ENCODE data around the gene IL27RA.
"Not testable (repeated sequence)": the region's sequence is repeated elsewhere in the genome, so short reads cannot be mapped to it uniquely, and the experiment has no call there.

Gene IL27RA

DNA sequence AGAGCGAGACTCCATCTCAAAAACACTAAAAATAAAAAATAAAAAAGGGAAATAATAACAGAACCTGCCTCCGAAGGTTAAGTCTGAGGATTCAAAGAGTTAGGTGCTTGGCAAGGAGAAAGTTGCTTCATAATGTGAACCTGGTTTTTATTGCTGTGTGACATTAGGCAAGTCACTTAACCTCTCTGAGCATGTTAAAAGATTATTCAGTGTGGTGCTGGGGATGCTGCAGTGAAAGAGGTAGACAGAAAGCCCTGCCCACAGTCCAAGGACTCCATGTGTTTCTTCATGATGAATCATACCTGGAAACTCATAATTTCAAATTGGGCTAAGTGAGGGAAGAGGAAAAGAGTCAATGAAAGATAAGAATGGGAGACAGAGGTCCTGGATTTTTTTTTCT, 2.4 kb downstream of the IL27RA start:
- no peak for DNase-seq

DNA sequence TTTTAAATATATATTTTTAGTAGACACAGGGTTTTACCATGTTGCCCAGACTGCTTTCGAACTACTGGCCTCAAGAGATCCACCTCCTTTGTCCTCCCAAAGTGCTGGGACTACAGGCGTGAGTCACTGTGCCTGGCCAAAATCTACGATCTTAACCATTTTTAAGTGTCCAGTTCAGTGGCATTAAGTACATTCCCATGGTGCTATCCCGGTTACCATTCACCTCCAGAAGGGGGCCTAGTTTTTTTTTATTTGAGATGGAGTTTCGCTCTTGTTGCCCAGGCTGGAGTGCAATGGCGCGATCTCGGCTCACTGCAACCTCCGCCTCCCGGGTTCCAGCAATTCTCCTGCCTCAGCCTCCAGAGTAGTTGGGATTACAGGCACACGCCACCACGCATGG, 3.6 kb downstream of the IL27RA start:
- not testable (repeated sequence) for DNase-seq

DNA sequence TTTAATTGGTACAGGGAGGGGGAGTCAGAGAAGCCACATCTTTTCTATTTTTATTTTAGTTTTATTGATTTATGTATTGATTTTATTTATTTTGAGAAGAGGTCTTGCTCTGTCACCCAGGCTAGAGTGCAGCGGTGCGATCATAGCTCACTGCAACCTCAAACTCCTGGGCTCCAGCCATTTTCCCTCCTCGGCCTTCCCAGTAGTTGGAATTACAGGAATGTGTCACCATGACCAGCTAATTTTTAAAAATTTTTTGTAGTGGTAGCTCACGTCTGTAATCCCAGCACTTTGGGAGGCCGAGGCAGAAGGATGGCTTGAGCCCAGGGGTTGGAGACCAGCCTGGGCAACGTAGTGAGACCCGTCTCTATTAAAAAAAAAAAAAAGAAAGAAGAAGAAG, 4.1 kb downstream of the IL27RA start:
- no peak for DNase-seq

DNA sequence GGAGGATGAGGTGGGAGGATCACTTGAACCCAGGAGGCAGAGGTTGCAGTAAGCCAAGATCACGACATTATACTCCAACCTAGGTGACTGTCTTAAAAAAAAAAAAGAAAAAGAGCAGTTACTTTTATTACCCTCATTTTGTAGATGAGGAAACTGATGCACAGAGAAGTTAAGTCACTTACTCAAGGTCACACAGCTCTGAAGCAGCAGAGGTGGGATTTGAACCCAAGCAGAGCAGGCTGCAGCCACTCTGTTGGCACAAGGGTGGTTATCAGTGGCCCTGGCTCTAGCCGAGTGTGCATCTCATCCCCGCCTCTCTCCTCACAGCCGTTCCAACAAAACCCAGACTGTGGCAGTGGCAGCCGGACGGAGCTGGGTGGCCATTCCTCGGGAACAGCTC, 7.6 kb downstream of the IL27RA start:
- no peak for DNase-seq

DNA sequence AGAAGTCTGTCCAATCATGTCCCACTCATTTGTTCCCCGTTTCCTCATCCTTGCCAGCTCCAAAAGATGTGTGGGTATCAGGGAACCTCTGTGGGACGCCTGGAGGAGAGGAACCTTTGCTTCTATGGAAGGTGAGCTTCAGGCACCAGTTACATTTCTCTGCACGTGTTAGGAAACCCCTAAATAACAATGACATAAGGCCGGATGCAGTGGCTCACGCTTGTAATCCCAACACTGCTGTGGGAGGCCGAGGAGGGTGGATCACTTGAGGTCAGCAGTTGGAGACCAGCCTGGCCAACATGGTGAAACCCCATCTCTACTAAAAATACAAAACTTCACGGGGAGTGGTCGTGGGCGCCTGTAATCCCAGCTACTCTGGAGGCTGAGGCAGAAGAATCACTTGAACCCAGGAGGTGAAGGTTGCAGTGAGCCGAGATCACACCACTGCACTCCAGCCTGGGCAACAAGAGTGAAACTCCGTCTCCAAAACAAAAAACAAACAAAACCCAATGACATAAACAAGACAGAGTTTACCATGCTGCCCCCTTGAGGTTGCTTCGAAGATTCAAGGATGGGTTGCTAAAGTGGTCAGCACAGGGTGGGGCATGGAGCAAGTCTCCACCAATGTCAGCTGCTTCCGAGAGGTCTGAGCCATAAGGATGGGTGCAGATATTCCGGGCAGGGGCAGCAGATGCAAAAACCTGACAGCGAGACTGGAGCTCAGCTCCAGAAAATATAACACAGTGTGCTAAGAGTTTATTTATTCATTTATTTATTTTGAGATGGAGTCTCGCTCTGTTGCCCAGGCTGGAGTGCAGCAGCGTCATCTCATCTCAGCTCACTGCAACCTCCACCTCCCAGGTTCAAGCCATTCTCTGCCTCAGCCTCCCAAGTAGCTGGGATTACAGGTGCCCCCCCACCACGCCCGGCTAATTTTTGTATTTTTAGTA, 11.4 kb downstream of the IL27RA start:
- DNase-seq = peak; percentile 52

DNA sequence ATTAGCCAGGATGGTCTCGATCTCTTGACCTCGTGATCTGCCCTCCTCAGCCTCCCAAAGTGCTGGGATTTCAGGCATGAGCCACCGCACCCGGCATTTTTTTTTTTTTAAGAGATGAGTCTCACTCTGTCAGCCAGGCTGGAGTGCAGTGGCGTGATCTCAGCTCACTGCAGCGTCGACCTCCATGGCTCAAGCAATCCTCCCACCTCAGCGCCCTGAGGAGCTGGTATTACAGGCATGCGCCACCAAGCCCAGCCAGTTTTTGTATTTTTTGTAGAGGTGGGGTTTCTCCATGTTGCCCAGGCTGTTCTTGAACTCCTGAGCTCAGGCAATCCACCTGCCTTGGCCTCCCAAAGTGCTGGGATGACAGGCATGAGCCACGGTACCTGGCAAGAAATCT, 16.3 kb downstream of the IL27RA start:
- not testable (repeated sequence) for DNase-seq

DNA sequence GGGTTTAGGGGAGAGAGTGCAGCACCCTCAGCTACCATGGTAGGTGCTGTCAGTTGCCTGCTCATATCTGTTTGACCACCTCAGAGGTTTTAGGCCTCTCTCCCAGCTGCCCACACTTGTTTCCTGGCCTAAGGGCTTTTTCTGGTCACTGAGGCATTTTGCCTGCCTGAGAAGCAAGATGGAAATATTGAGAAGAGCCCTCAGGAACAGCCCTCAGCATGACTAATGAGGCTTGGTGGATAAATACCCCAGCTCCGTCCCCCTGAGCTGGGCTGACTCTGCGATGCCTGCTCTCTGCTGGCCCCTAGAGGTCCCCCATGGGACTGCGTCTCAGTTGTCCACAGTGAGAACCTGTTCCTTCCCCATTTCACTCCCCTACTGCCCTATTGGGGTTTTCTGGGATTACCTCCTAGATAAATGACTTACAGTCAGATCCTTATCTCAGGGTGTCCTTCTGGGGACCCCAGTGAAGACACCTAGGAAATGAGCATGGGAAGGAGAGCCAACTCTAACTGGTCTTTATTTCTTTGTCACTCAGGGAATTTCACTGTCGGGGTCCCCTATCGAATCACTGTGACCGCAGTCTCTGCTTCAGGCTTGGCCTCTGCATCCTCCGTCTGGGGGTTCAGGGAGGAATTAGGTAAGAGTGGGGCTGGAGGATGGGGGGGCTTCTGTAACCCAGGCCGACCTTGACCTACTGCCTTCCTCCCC, 17.0 kb downstream of the IL27RA start:
- peak; percentile 82 for DNase-seq

DNA sequence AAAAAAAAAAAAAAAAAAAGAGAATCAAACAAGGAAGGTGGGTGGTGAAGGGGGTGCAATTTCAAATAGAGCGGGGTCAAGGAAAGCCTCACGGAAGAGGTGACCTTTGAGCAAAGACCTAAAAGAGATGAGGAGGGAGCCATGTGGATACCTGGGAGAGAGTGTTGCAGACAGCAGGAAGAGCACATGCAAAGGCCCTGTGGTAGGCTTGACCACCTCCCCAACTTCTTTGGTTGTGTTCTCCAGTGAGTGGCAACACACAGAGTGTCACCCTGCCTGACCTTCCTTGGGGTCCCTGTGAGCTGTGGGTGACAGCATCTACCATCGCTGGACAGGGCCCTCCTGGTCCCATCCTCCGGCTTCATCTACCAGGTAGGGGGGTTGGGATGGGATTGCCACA, 18.9 kb downstream of the IL27RA start:
- DNase-seq = no peak

DNA sequence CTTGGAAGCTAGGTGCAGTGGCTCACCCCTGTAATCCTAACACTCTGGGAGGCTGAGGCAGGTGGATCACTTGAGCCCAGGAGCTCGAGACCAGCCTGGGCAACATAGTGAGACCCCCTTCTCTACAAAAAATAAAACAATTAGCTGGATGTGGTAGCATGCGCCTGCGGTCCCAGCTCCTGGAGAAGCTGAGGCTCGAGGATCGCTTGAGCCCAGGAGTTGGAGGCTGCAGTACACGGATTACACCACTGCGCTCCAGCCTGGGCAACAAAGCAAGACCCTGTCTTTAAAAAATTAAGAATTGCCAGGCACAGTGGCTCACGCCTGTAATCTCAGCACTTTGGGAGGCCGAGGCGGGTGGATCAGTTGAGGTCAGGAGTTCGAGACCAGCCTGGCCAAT, 19.4 kb downstream of the IL27RA start:
- not testable (repeated sequence) for DNase-seq

DNA sequence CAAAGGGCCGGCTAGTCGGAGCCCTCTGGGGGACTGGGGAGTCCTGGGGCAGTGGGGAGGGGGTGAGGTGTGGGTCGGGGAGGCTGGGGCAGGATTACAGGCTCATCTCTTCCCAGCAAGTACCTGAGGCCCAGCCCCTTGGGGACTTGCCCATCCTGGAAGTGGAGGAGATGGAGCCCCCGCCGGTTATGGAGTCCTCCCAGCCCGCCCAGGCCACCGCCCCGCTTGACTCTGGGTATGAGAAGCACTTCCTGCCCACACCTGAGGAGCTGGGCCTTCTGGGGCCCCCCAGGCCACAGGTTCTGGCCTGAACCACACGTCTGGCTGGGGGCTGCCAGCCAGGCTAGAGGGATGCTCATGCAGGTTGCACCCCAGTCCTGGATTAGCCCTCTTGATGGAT, 20.4 kb downstream of the IL27RA start:
- no peak for DNase-seq

DNA sequence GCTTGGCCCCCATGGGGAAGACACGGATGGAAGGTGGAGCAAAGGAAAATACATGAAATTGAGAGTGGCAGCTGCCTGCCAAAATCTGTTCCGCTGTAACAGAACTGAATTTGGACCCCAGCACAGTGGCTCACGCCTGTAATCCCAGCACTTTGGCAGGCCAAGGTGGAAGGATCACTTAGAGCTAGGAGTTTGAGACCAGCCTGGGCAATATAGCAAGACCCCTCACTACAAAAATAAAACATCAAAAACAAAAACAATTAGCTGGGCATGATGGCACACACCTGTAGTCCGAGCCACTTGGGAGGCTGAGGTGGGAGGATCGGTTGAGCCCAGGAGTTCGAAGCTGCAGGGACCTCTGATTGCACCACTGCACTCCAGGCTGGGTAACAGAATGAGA, 20.9 kb downstream of the IL27RA start:
- no peak for DNase-seq

DNA sequence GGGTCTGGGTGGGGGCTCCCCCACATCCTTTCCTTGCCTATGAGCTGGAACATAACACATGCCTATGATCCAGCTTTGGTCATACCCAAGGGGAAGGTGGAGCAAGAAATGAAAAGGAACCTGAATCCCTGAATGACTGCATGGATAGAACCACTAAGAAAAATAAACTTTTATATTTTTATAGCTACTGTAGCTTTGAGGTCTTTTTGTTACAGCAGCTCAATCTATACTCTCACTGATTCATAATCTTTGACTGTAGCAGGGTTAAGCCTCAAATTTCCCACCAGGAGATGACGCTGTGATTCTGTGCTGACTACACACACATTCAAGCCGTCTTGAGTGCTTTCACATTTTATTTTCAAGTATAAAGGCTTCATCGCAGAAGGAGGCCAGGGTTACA, 21.5 kb downstream of the IL27RA start:
- DNase-seq = no peak

DNA sequence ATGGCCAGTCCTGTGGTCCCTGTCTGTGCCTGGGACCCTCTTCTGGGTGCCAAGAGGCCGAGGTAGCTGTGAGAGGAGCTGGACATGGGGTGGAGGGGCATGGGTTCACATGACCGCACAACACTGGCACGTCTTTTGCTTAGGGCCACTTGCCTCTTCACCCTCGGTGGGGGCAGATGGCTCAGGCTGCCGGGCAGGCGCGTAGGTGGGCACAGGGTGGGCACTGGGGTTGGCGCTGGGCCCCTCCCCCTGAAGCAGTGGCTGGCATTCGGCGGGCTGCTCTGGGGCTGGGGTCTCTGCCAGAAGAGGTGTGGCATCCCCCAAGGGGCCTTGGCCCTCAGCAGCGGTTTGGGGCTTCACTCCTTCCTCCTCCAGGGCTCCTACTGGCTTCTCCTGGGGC, 21.9 kb downstream of the IL27RA start:
- DNase-seq = no peak

DNA sequence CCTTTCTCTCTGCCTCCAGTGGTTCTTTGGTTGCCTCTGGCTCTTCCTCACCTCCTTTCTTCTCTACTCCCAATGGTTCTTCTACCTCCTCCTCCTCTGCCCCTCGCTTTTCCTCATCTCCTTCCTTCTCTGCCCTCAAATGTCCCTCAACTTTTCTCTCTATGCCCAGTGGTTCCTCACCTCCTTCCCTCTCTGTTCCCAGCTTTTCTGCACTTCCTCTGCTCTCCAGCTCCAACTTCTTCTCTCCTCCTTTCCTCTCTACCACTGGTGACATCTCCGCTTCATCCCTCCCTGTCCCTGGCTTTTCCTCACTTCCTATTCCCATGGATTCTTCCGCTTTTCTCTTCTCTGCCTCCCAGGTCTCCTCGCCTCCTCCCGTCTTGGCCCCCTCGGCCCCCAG, 22.5 kb downstream of the IL27RA start:
- no peak for DNase-seq

DNA sequence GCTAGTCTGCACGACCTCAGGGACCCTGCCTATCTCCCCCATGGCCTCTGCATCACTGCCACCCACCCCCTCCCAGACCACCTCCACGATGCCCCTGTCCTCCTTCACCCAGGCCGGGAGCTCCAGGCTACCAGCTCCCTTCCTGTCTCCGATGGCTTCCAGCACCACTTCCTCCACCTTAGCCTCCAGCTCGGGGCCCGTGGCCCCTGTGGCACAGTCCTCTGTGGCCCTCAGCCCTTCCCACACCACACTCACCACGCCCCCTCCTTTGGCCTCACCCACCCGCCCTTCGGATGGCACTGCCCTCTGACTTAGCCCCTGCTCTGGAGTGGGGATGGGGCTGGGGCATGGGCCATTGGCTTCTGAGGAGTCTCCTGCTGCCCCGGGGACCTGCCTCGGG, 23.2 kb downstream of the IL27RA start:
- no peak for DNase-seq

DNA sequence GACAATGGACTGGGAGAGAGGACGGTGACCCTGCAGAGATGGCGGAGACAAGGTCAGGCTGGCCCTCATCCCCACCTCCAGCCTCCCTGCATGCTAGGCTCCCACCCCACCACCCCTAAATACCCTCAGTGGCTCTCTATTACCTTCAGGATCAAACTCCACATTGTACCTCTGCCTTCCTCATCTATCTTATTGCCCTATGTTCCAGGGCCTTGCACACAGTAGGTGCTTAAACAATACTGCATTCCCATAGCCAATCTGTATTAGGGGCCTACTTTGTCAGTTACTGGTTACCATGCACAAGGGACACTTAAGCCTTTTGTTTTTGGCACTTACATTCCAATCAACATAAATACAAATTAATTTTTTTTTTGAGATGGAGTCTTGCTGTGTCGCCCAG, 23.8 kb downstream of the IL27RA start:
- DNase-seq = no peak

DNA sequence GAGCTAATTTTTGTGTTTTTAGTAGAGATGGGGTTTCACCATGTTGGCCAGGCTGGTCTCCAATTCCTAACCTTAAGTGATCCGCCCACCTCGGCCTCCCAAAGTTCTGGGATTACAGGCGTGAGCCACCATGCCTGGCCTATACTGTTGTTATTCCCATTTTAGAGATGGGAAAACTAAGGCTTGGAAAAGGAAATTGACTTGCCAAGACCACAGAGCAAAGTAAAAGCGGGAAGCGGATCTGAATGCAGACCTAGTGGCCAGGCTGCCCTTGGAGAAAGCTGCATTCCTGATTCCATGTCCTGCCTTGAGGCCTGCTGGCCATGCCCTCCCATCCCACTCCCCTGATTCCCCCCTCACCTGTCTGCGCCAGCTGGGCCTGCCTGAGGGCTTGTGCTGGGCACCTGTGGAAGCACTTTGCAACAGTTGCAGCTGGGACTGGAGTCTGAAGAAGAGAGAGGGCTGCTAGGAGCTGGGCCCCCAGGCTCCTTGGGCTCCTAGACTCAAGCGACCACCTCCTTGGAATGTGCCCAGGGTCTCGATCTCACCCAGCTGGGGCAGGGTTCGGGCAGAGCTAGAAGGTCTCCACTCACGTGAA, 24.6 kb downstream of the IL27RA start:
- DNase-seq = no peak

DNA sequence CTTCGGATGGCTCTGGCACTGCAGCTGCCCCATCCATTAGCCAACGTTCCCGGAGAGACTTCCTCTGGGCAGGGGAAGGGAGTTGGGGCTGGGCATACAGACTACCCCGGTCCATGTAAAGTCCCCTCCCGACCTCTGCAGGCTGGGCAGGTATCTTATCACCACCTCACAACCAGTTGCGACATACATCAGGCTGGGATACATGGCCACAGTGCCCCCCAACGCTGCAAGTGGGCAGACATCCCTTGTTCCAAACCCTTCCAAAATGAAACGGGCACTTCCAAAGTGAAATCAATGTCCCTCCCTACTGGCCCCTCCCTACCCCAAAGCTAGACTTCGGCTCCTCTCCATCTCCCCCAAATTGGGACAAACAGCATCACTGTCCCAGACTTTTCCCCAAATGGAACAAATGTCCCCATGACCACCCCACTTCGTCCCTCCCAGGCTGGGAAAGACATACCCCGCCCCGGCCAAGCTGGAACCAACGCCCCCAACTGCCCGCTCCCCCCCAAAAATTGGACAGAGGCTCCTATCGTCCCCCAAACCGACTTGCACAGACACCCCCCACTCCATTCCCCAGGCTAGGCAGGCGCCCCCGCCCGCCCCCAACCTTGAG, 25.3 kb downstream of the IL27RA start:
- no peak for DNase-seq

DNA sequence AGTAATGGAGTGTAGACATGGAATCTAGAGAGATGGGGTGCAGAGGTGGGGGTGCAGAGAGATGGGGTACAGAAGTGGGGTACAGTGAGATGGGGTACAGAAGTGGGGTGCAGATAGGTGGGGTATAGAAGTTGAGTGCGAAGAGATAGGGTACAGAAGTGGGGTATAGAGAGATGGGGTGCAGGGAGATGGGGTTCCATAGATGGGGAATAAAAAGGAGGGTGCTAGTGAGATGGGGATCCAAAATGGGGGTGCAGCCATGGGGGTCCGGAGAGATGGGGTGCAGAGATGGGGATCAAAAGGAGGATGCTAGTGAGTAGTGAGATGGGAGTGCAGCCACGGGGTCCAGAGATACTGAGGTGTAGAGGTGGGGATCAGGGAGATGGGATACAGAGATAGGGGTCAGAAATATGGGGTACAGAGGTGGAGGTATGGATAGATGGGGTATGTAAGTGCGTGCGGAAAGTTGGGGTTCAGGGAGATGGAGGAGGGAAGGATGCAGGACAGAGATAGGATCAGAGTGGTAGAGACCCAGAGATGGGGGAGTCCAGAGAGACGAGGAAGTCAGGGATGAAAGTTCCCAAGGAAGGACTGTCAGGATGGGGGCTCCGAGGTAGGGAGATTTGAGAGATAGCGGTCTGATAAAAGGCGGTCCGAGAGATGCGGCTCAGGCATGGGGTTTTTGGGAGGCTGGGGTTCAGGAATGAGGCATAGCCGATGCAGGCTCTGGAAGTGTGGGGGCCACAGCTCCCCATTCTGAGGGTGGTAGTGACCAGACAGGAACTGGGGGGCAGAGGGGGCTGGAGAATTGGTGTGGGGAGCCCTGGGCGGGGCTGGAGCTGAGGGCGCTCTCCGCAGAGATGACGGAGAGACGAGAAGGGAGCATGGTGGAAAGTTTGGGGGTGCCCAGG, 26.9 kb downstream of the IL27RA start:
- no peak for DNase-seq

DNA sequence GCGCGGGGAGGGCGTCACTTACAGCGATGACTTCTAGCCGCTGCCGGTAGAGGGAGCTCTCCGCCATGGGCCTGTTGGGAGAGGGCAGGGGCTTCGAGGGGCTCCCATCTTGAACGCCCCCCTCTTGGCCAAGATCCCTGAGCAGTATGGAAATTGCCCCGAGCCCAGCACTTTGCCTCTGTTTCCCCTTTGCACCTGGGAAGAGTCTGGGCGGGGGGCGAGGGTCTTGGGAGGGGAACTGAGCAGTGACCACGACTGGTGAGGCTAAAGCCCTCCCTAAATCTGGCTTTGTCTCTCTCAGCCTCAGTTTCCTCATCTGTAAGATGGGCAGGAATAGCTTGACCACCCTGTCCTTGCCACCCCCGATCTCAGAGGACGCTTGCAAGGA, 27.5 kb downstream of the IL27RA start:
- DNase-seq = peak; percentile 63

DNA sequence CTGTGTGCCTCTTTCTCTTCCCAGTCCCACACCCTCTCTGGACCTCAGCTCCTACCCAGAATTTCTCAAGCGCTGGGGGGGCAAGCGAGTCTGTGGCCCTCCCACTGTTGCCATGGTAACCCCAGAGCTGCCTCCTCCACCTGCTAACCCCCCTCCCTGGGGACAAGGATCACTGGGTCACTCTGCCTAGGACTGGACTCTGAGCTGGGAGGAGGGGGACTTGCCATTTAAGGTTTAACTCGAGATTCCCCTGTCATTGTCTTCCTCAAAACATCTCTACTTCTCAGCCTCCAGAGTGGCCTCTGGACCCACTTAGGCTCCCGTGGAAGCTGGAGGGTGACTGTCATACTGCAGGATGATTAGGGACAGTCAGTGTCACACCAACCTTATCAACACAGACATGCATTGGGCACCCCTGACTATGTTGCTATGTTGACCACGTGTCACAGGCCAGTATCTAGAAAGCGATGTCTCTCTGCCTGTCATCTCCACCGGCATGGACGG, 28.1 kb downstream of the IL27RA start:
- no peak for DNase-seq

Measured in CD4-positive, alpha-beta T cell treated with Interleukin-6 for 4 hours (primary cell).